GM21390 (cell line): ENCODE measurements around the gene SLC26A3.

Experiments
- ATAC-seq: cut with Tn5 transposase; IDR thresholded peaks from one replicate; pipeline ENCODE4 v1.9.1; 2021; ENCODE audit not compliant: unreplicated experiment

Gene SLC26A3

DNA sequence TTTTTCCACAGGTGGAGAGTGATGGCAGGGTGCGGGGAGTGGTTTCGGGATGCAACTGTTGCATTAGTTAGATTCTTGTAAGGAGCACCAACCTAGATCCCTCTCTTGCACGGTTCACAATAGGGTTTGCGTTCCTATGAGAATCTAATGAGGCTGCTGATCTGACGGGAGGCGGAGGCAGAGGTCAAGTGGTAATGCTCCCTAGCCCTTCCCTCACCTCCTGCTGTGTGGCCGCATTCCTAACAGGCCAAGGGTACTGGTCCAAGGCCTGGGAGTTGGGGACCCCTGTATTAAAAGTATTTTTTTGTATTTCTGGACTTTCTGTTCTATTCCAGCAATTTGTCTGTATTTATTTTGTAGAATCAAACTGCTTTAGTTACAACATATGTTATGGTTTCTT, 51.9 kb downstream of the SLC26A3 start:
- no peak for ATAC-seq

DNA sequence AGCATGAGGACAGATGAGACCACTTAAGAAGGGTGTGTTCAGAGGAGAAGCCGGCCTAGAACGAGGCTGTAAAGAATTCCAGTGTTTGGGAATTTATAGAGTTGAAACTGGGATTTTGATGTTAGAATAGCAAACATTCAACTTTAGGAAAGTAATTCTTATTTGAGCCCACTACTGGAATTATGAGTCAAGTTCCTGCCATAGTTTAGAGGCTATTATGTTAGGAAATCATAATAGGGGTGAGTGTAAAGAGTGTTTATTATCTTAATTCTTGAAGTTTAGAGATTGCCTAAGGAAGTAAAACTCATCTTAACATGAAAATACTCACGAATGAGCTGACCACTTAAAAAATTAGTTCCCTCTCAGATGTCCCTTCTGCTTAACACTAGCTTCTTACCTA, 57.0 kb downstream of the SLC26A3 start:
- ATAC-seq = no peak

DNA sequence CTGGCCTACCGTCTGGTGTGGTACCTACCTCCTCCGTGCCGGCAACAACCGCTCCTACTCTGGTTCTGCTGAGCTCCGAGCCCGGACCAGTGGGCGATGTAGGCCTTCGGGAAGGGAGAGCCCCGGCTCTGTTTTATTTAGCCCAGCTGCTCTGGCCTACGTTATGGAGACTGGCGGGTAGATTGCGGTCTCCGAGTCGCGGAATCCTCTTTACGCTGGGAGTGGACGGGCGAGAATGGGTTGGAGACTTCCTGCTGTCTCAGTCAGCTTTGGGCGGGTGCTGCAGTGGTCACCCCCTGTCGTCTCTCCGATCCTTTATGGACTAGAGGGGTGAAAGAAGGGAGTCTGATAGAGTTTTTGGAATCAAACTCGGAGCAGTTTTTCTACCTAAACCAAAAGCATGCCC, 58.7 kb downstream of the SLC26A3 start:
- peak; percentile 34 for ATAC-seq

DNA sequence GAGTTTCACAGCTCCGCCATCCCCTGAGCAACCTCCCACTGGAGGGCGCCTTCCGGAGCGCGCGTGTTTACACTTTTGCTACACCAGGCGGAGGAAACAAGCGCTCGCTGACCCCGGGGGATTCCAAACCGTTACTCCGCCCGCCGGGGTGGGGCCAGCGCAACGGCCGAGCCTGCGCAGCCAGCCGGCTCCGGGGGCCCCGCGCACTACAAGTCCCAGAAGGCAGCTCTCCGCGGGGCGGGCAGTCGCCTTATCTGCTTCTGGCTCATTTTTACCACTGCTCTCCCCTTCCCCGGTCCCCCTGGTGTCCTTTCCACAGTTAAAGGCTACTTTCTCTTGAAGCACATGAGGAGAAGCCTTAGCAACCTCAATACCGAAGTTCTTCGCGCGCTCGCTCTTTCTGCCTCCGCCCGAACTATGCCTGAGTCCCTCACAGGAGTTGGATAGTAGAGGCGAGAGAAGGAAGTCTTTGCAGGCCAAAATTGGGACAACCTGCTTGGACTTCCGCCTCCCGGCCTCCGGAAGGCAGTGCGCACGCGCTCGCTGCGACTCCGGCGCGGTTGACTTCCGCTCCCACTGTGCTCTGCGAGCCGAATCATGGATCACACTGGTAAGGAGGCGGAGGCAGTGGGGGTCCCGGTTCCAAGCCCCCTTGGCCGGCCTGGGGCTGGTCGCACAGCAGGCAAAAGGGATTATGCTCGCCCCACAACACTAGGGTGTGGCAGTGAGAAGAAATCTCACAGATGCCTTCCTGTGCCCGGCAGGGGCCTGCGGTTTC, 59.3 kb downstream of the SLC26A3 start, which contains the start of gene CBLL1:
CBLL1 (plus strand) TSS at position 576 of the 778 bp plus-strand sequence; CDS start at position 598, 22 bp downstream.
- ATAC-seq = peak; percentile 89

DNA sequence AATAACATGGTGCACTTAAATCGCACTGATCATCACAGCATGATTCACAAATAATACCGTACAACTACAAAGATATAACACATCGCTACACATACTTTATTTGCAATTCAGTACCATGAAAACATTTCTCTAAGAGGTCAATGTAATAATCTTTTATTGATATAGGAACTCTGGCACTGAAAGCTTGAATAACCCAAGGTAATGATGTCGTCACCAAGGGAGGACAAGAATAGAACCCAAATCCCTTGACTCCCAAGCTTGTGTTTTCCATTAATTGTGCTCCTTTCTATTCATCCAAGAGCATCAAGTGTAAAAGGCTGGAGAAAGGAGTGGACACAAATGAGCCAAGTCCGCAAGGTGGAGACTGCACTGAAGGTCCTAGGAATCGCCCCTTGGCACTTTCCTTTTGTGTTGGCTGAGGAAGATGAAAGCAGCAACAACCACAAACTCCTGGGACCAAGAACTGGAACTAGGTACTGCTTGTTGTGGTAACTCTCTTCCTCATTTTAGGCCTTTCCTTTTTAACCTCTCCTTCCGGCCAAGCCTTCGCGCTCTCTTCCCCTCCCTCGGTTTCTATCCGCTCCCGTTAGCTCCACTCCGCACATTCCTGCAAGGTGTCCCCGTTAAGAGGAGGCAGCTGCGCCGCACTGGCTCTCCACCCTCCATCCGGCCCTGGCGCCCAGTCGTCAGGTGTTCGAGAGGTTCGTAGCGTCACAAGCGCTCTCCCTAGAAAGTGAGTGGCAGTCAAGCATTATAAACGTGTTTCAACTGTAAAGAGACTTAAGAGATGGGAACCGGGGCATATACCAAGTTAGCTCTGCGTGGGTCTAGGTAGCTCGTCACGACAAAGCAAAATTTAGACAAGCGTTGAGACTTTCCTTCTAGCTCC, 60.1 kb downstream of the SLC26A3 start:
- peak; percentile 37 for ATAC-seq

DNA sequence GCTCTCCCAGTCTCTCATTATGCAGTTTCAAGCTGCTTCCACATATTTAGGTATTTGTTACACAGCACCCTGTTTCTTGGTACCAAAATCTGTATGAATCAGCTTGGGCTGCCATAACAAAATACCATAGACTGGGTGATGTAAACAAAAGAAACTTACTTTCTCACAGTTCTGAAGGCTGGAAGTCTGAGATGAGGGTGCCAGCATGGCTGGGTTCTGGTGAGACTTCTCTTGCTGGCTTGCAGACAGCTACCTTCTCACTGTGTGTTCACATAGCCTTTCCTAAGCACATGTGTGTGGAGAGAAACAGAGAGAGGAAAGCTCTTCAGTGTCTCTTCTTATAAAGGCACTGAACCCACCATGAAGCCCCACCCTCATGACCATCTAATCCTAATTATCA, 74.7 kb downstream of the SLC26A3 start:
- ATAC-seq = no peak

DNA sequence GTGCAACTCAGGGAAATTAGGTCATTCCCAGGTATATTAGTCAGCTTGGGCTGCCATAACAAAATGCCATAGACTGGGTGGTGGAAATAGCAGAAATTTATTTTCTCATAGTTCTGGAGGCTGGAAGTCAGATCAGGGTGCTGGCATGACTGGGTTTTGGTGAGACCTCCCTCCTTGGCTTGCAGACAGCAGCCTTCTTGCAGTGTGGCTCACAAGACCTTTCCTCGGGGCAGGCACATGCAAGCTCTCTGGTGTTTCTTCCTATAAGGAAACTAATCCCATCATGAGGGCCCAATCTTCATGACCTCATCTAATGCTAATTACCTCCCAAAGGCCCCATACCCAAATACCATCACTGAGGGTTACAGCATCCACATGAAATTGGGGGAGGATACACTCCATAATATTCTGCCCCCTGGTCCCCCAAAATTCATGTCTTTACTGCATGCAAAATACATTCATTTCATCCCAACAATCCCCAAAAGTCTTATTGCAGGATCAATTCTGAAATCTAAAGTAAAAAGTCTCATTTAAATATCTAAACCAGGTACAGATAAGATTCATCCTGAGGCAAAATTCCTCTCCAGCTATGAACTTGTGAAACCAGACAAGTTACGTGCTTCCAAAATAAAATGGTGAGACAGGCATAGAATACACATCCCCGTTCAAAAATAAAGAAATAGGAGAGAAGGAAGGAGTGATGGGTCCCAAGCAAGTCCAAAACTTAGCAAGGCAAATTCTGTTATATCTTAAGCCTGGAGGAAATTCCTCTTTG, 76.5 kb downstream of the SLC26A3 start:
- ATAC-seq = no peak

DNA sequence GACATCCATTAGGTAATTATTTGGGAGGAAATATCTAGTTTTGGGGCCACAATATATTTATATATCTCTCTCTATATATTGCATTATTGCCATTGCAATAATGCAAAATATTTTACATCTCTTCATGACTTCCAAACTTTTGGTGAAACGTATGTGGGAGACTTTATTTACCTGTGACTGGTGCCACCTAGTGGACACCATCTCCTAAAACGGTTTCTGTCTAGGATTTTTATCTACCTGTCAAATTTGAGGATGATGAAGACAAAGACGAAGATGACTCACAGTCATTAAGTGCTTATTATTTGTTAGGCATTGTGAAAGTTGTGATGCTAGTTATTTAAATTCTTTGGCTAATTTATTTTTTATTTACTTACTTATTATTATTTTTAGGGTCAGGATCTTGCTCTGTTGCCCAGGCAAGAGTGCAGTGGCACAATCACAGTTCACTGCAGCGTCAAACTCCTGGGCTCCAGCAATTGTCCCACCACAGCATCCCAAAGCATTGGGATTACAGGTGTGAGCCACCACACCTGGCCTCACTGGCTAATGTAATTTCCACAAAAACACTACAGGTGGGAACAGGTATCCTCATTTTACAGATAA, 77.8 kb downstream of the SLC26A3 start:
- ATAC-seq = no peak

DNA sequence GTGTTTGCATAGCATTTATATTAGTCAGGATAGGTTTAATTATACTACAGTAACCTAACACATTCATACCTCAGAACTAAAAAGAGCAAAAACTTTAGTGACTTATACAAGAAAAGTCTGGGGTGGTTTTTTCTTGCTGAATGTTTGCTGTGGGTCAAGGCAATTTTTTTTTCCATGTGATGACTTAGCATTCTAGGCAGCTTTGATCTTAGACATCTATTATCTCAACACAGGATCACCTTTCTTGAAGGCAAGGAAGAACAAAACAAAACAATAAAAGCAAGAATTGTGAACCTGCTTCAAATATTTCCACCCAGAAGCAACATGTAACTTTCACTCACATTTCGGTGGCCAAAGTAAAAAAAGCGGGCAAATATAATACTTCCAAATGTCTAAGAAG, 79.8 kb downstream of the SLC26A3 start:
- no peak for ATAC-seq

DNA sequence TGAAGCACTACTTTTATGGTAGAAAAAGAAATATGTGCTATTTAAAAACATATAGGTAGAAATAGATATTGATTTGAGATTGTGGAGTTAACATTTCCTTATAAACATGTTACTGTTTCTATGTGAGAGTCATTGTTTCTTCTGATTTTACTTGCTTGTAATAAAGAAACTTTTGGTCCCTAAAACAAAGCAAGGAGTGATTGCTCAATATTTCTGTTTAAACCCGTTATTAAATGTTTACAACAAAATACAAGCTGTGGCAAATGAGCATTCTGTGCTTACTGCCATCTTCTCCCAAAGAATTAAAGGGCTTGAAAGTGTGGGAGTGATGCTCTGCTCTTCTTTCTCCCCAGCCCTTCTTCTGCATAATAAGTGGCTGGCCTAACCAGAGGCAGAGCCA, 81.7 kb downstream of the SLC26A3 start:
- no peak for ATAC-seq

DNA sequence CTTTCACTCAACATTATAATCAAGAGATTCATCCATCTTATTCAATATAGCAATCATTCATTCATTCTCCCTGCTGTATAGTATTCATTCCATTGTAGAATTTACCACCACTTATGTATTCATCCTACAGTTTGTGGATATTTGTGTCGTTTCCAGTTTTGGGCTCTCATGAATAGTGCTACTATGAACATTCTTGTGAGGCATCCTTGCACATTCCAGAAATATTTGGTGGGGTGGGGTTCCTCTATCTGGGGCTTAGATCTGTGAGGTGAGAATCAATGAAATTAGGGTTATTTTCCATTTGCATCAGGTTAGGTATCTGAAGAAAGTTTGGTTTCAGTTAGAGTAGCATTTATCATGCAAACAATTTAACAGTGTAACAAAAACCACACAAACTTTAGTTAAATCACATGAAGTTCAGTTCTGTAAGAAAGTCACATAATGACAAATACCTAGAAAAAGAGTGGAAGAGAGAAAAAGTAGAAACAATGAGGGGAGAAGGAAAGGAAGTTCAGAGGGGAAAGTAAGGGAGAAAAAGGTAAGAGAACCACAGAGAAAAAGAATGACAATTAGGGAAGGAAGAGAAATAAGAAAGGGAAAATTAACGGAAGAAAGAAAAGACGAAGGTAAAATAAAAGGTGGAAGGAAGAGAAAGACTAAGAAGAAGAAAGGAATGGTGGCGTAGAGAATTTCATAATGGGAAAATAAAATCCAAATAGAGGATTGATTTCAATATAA, 84.4 kb downstream of the SLC26A3 start:
- ATAC-seq = no peak

DNA sequence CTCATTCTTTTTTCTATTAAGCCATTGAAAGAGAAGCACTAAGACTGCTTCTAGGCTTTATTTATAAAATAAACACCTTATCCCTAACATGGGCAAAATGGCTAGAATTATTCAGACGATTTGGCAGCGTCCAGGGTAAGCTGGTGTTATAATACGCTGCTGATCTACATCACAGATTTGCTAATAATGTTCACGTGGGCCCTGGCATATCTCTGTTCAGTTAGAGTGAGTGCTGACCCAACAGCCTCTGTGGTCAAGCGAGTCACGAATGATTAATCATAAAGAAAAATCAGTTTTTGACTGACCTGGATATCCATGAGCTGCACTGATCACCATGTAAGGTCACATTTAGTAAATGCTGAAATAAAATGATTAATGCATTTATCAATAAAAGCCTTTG, 87.5 kb downstream of the SLC26A3 start:
- ATAC-seq = no peak
